CD14-positive monocyte (primary cell): ENCODE results near the gene FRS3. TPM values are rescaled to one million over a fixed set of nuclear protein-coding genes. Genes with fewer than 3 reads are reported as not detected.

Experiments
- DNase-seq, 3 donors: peaks; one replicate each; pipeline ENCODE4 v3.0.0-alpha.2; 2011 to 2022
- H2AFZ ChIP-seq: 2 replicates; pipeline ENCODE4 v1.6.0; 2012; ENCODE audit warnings: mild to moderate bottlenecking, low read depth, low read length, inconsistent platforms; ENCODE audit not compliant: insufficient read depth, poor library complexity, severe bottlenecking
- H3K27ac ChIP-seq, 2 donors: 1 replicate in 1 of 2; 2 replicates in 1 of 2; pipeline ENCODE4 v1.5.1; 2012 to 2013; ENCODE audit warnings: low read length in 2 of 2, control low read depth in 1 of 2, inconsistent platforms in 1 of 2, low read depth in 1 of 2, mild to moderate bottlenecking in 1 of 2
- H3K27me3 ChIP-seq, 2 donors: one replicate each; pipeline versions ENCODE4 v1.6.0 to v1.6.1; 2011 to 2013; ENCODE audit warnings: low read length in 2 of 2; ENCODE audit not compliant: control insufficient read depth in 2 of 2, insufficient read depth in 2 of 2
- H3K36me3 ChIP-seq, 2 donors: replicated peaks in 1 of 2; 1 replicate in 1 of 2; 2 replicates in 1 of 2; pipeline versions ENCODE4 v1.5.1 to v1.6.1; 2012 to 2013; ENCODE audit warnings: low read length in 2 of 2, control low read depth in 1 of 2, inconsistent platforms in 1 of 2, mild to moderate bottlenecking in 1 of 2; ENCODE audit not compliant: insufficient read depth in 2 of 2, control insufficient read depth in 1 of 2
- H3K4me1 ChIP-seq, 2 donors: 1 replicate in 1 of 2; 2 replicates in 1 of 2; pipeline versions ENCODE4 v1.5.1 to v1.6.1; 2012 to 2013; ENCODE audit warnings: low read length in 2 of 2, control low read depth in 1 of 2, inconsistent platforms in 1 of 2, mild to moderate bottlenecking in 1 of 2, moderate library complexity in 1 of 2; ENCODE audit not compliant: insufficient read depth in 2 of 2, control insufficient read depth in 1 of 2
- H3K4me2 ChIP-seq: replicated peaks from 2 replicates; pipeline ENCODE3; 2012; ENCODE audit warnings: low read length, moderate library complexity, mild to moderate bottlenecking; ENCODE audit not compliant: poor library complexity, severe bottlenecking; ENCODE audit errors: extremely low read depth
- H3K4me3 ChIP-seq, 3 experiments: fragments of 200-600 bp in 1 of 3; sonication (generic) in 1 of 3; replicated peaks in 1 of 3; 1 replicate in 2 of 3; 2 replicates in 1 of 3; pipeline ENCODE4 v1.5.1; 2011 to 2013; ENCODE audit warnings: low read length in 3 of 3, mild to moderate bottlenecking in 3 of 3, control low read depth in 2 of 3, low read depth in 2 of 3, inconsistent platforms in 1 of 3, moderate library complexity in 1 of 3
- H3K79me2 ChIP-seq: 2 replicates; pipeline ENCODE4 v1.6.0; 2012; ENCODE audit warnings: mild to moderate bottlenecking, control low read depth, inconsistent platforms, low read length, moderate library complexity; ENCODE audit not compliant: insufficient read depth
- H3K9ac ChIP-seq: 2 replicates; pipeline ENCODE4 v1.6.0; 2017; ENCODE audit warnings: low read length, mild to moderate bottlenecking; ENCODE audit not compliant: insufficient read depth, poor library complexity, severe bottlenecking
- H3K9me3 ChIP-seq, 2 donors: replicated peaks in 1 of 2; 1 replicate in 1 of 2; 2 replicates in 1 of 2; pipeline versions ENCODE4 v1.5.1 to v1.6.1; 2012 to 2013; ENCODE audit warnings: low read length in 2 of 2, control low read depth in 1 of 2; ENCODE audit not compliant: control insufficient read depth in 1 of 2, insufficient read depth in 1 of 2
- H4K20me1 ChIP-seq: 2 replicates; pipeline ENCODE4 v1.6.0; 2012; ENCODE audit warnings: mild to moderate bottlenecking, low read length, control low read depth, moderate library complexity; ENCODE audit not compliant: insufficient read depth
- H3K27ac Mint-ChIP-seq, 7 donors: one replicate each; pipeline ENCODE4 v1.8.0; 2020; ENCODE audit warnings: mild to moderate bottlenecking in 7 of 7, mixed read lengths in 7 of 7, moderate library complexity in 6 of 7, inconsistent platforms in 2 of 7
- H3K27me3 Mint-ChIP-seq, 3 donors: one replicate each; pipeline ENCODE4 v1.8.0; 2021 to 2022; ENCODE audit warnings: low read depth in 3 of 3, mild to moderate bottlenecking in 3 of 3, mixed read lengths in 3 of 3, moderate library complexity in 3 of 3, inconsistent platforms in 1 of 3
- H3K36me3 Mint-ChIP-seq, 2 donors: one replicate each; pipeline ENCODE4 v1.8.0; 2020; ENCODE audit warnings: mixed read lengths in 2 of 2, inconsistent platforms in 1 of 2, mild to moderate bottlenecking in 1 of 2
- H3K4me1 Mint-ChIP-seq: one replicate; pipeline ENCODE4 v1.8.0; 2020; ENCODE audit warnings: mild to moderate bottlenecking, mixed read lengths
- H3K4me3 Mint-ChIP-seq, 2 donors: one replicate each; pipeline ENCODE4 v1.8.0; 2020; ENCODE audit warnings: mild to moderate bottlenecking in 2 of 2, mixed read lengths in 2 of 2, moderate library complexity in 1 of 2
- H3K9me3 Mint-ChIP-seq, 7 donors: one replicate each; pipeline ENCODE4 v1.8.0; 2020 to 2022; ENCODE audit warnings: mixed read lengths in 7 of 7, mild to moderate bottlenecking in 6 of 7, moderate library complexity in 6 of 7, inconsistent platforms in 2 of 7
- whole genome bisulfite sequencing: methylation state at CpG from one replicate; pipeline ENCODE4 v1.1.5; 2013; ENCODE audit warnings: missing lambda C conversion rate; ENCODE audit not compliant: insufficient coverage; 5-methylcytosine and 5-hydroxymethylcytosine counted together
- intact Hi-C, 2 donors: fragments of 100-400 bp; cut with micrococcal nuclease; formaldehyde crosslinking; loops; one replicate each; pipeline versions ENCODE4 v1.15.0 to v1.15.1; 2023
- polyA plus RNA-seq, 3 donors: library from polyadenylated mRNA; depleted of rRNA in 1 of 3; unstranded in 2 of 3; stranded (reverse) in 1 of 3; fragments of 300-500 nt in 2 of 3; fragments of >200 nt in 1 of 3; fragmentation: Illumina TruSeq in 2 of 3; gene quantifications; 1 replicate in 2 of 3; 2 replicates in 1 of 3; pipeline ENCODE4 v1.2.3, GENCODE V29; 2012 to 2021
- TF ChIP-seq, protein P1 (sequence below): fragments of 200-600 bp; IDR thresholded peaks from one replicate; pipeline ENCODE4 v1.8.0; 2022; ENCODE audit warnings: antibody characterized with exemption, mild to moderate bottlenecking

Gene FRS3
- polyA plus RNA-seq, 3 donors: 1.3 to 7.0 (median 2.6) TPM

DNA sequence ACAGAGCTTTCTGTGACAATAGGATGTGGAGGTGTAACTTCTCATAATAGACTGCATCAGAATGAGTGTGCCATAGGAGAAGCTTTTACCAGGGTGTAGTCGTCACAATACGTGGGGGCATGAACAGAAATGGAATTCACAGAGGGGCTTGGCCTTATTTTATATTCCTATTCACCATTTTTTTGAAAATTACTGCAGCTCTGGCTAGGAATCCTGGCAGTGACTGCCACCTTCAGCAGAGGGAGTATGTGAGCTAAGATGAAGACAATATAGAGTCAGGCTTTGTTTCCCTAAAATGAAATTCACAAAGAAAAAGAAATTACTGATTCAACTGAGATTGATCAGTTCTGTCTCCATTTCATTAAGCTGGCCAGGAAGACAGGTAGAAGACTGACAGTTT lies 21.7 kb upstream of the FRS3 start:
- H3K4me1 ChIP-seq: no peaks in the 10 kb centered on the region
- no peaks in the 10 kb centered on the region for H3K9me3 ChIP-seq
- no peaks in the 10 kb centered on the region for H4K20me1 ChIP-seq
- H3K4me2 ChIP-seq: no peak overlapping the region
- no peak overlapping the region for H2AFZ ChIP-seq
- peaks cover 7 to 39% of the 10 kb centered on the region in 2 donors for H3K36me3 ChIP-seq
- H3K4me3 ChIP-seq: no peak overlapping the region
- Mint-ChIP-seq H3K27me3 (peaks cover 0 to 2% (median 0%) of the 10 kb centered on the region in 3 donors), H3K9me3 (peaks cover 0 to 3% (median 0%) of the 10 kb centered on the region in 7 donors), H3K4me1 (no peaks in the 10 kb centered on the region), H3K36me3 (peaks cover 23 to 35% of the 10 kb centered on the region in 2 donors), H3K27ac (no peak overlapping the region), H3K4me3 (no peak overlapping the region)
- no peak overlapping the region for H3K27ac ChIP-seq
- intact Hi-C loops: no loop called here
- DNase-seq: no peak
- H3K9ac ChIP-seq: no peak overlapping the region
- H3K27me3 ChIP-seq: no peaks in the 10 kb centered on the region
- TF ChIP-seq, protein P1, sequence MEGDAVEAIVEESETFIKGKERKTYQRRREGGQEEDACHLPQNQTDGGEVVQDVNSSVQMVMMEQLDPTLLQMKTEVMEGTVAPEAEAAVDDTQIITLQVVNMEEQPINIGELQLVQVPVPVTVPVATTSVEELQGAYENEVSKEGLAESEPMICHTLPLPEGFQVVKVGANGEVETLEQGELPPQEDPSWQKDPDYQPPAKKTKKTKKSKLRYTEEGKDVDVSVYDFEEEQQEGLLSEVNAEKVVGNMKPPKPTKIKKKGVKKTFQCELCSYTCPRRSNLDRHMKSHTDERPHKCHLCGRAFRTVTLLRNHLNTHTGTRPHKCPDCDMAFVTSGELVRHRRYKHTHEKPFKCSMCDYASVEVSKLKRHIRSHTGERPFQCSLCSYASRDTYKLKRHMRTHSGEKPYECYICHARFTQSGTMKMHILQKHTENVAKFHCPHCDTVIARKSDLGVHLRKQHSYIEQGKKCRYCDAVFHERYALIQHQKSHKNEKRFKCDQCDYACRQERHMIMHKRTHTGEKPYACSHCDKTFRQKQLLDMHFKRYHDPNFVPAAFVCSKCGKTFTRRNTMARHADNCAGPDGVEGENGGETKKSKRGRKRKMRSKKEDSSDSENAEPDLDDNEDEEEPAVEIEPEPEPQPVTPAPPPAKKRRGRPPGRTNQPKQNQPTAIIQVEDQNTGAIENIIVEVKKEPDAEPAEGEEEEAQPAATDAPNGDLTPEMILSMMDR: peak; percentile 21
- no peaks in the 10 kb centered on the region for H3K79me2 ChIP-seq
- WGBS: no CpG with 5 or more reads among the region's 2 CpGs

DNA sequence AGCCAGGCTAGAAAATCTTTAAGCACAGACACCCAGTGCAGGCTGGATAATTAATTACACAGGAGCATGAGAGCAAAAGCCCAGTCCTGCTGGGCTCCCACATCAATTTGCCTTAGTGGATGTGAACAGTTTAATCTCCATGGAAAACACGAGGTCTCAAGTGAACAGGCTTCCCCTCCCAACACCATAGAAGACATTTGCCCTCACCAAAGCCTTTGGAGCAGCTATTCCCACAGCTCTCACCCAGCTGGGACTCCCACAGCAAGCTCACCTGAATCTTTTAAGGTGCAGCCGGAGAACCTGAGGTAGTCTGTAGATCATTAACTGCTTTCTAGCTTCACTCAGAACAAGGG lies 19.8 kb upstream of the FRS3 start:
- Histone ChIP-seq H3K36me3 (peaks cover 3 to 42% of the 10 kb centered on the region in 2 donors), H2AFZ (no peak overlapping the region), H3K9me3 (no peaks in the 10 kb centered on the region), H3K79me2 (no peaks in the 10 kb centered on the region), H3K27me3 (no peaks in the 10 kb centered on the region), H3K4me1 (no peaks in the 10 kb centered on the region), H4K20me1 (no peaks in the 10 kb centered on the region), H3K9ac (no peak overlapping the region), H3K27ac (no peak overlapping the region), H3K4me3 (no peak overlapping the region), H3K4me2 (no peak overlapping the region)
- H3K4me1 Mint-ChIP-seq: no peaks in the 10 kb centered on the region
- peaks cover 0 to 2% (median 0%) of the 10 kb centered on the region in 3 donors for H3K27me3 Mint-ChIP-seq
- intact Hi-C loops: no loop called here
- H3K4me3 Mint-ChIP-seq: no peak overlapping the region
- TF ChIP-seq, protein P1: no peak
- 100% methylated on average over 1 of the region's 2 CpGs for WGBS
- H3K9me3 Mint-ChIP-seq: no peaks in the 10 kb centered on the region
- no peak overlapping the region for H3K27ac Mint-ChIP-seq
- H3K36me3 Mint-ChIP-seq: peaks cover 22 to 37% of the 10 kb centered on the region in 2 donors
- no peak for DNase-seq
